DOHH2 (cell line): Measurements from ENCODE around the gene NYNRIN.

ENCODE experiments used
- H3F3A ChIP-seq: fragments of 200-600 bp; sonication (generic), shearing (Covaris generic); 2 replicates; pipeline ENCODE4 v1.6.0; 2016; ENCODE audit warnings: antibody characterized with exemption, mild to moderate bottlenecking; ENCODE audit not compliant: control insufficient read depth, insufficient read depth
- H3K27ac ChIP-seq: fragments of 200-600 bp; sonication (generic); 2 replicates; pipeline ENCODE4 v1.5.1; 2014; ENCODE audit warnings: low read depth, mild to moderate bottlenecking, low read length, moderate library complexity
- H3K27me3 ChIP-seq: fragments of 200-600 bp; sonication (generic); 2 replicates; pipeline ENCODE4 v1.6.1; 2014; ENCODE audit warnings: mild to moderate bottlenecking, low read length, mixed read lengths; ENCODE audit not compliant: control insufficient read depth
- H3K36me3 ChIP-seq: fragments of 200-600 bp; sonication (generic); 2 replicates; pipeline ENCODE4 v1.6.1; 2014; ENCODE audit warnings: mild to moderate bottlenecking, low read length, moderate library complexity, mixed read lengths; ENCODE audit not compliant: control insufficient read depth
- H3K4me1 ChIP-seq: fragments of 200-600 bp; sonication (generic); 2 replicates; pipeline ENCODE4 v1.6.1; 2014; ENCODE audit warnings: mild to moderate bottlenecking, low read length, mixed read lengths; ENCODE audit not compliant: control insufficient read depth
- H3K4me2 ChIP-seq: fragments of 200-600 bp; sonication (generic); 2 replicates; pipeline ENCODE4 v1.6.0; 2014; ENCODE audit warnings: mild to moderate bottlenecking, low read length, moderate library complexity
- H3K4me3 ChIP-seq: fragments of 200-600 bp; sonication (generic); 2 replicates; pipeline ENCODE4 v1.5.1; 2014; ENCODE audit warnings: mild to moderate bottlenecking, low read length, mixed read lengths
- H3K79me2 ChIP-seq: fragments of 200-600 bp; sonication (generic); 2 replicates; pipeline ENCODE4 v1.6.1; 2014; ENCODE audit warnings: mild to moderate bottlenecking, low read length, mixed read lengths; ENCODE audit not compliant: control insufficient read depth
- H3K9me2 ChIP-seq: fragments of 200-600 bp; sonication (generic); replicated peaks from 2 replicates; pipeline ENCODE4 v1.6.1; 2014; ENCODE audit warnings: mild to moderate bottlenecking, low read length, mixed read lengths; ENCODE audit not compliant: control insufficient read depth
- H3K9me3 ChIP-seq: fragments of 200-600 bp; sonication (generic); 2 replicates; pipeline ENCODE4 v1.6.1; 2014; ENCODE audit warnings: antibody characterized with exemption, low read length, mixed read lengths; ENCODE audit not compliant: control insufficient read depth, insufficient read depth
- H4K20me1 ChIP-seq: fragments of 200-600 bp; sonication (generic); 2 replicates; pipeline ENCODE4 v1.6.0; 2014; ENCODE audit warnings: low read depth, mild to moderate bottlenecking, antibody characterized with exemption, low read length, moderate library complexity; ENCODE audit not compliant: control insufficient read depth, insufficient read depth
- CTCF ChIP-seq: fragments of 200-600 bp; sonication (generic); IDR thresholded peaks from one replicate; pipeline ENCODE4 v1.5.1; 2014; ENCODE audit warnings: antibody characterized with exemption, mild to moderate bottlenecking, low read depth, low read length; ENCODE audit not compliant: poor library complexity, severe bottlenecking
- EZH2phosphoT487 ChIP-seq: fragments of 200-600 bp; sonication (generic); IDR thresholded peaks from 2 replicates; pipeline ENCODE4 v1.6.1; 2017; ENCODE audit warnings: borderline replicate concordance, mild to moderate bottlenecking, antibody characterized with exemption, low read length, moderate library complexity, mixed read lengths

Gene NYNRIN

GRCh38 chr14:24388474-24389179 lies 10.2 kb upstream of the NYNRIN start:
- Histone ChIP-seq H3K27ac (no peak overlapping the region), H3K9me2 (no peaks in the 10 kb centered on the region), H3K9me3 (no peaks in the 10 kb centered on the region), H3K27me3 (peaks cover 26% of the 10 kb centered on the region), H3K4me1 (no peaks in the 10 kb centered on the region), H3K4me2 (no peak overlapping the region), H3K36me3 (no peaks in the 10 kb centered on the region), H4K20me1 (no peaks in the 10 kb centered on the region), H3K4me3 (no peak overlapping the region), H3F3A (no peaks in the 10 kb centered on the region), H3K79me2 (no peaks in the 10 kb centered on the region)
- TF ChIP-seq CTCF (no peak), EZH2phosphoT487 (no peak)

- no peaks in the 10 kb centered on the region for H3K9me2 ChIP-seq
- H3K27ac ChIP-seq, result no peak overlapping the region
- no peaks in the 10 kb centered on the region for H3K4me1 ChIP-seq
- H3F3A ChIP-seq, result no peaks in the 10 kb centered on the region
- peaks cover 22% of the 10 kb centered on the region for H3K27me3 ChIP-seq
- no peak overlapping the region for H3K4me2 ChIP-seq
- H3K36me3 ChIP-seq, result no peaks in the 10 kb centered on the region
- no peaks in the 10 kb centered on the region for H3K9me3 ChIP-seq
- no peaks in the 10 kb centered on the region for H3K79me2 ChIP-seq
- TF ChIP-seq CTCF (no peak), EZH2phosphoT487 (no peak)
- no peaks in the 10 kb centered on the region for H4K20me1 ChIP-seq
- no peak overlapping the region for H3K4me3 ChIP-seq
These were observed 9.5 kb upstream of the NYNRIN start for GRCh38 chr14:24389226-24389848.

DNA sequence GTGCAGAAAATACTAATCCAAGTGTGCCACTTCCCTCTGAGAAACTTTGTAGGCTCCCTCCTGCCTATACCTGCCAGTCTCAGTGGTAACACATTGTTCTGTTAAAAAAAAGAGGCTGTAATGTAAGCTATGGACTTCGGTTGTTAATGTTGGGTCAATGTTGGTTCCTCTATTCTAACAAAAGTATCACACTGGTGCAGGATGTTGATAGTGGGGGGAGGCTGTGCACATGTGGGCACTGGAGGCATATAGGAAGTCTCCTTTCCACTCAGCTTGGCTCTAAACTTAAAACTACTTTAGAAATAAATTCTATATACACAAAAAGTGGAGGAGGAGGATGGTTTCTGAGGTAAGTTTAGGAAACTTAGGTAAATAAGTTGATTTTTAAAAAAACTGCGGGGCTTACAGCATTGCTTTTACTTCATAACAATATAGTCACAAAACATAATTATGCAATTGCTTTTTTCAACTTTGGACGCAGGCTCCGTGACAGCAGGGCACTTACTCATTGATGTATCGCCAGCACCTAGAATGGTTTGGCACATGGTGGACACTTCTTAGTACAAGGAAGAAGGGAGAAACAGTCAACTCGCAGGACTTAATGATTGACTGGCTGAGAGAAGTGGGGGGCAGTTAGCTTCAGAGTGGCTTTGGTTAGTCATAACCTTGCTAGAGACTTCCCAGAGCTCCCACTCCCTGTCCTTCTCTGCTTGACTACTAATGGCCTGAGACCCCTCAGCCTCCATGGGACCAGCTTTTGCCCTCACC lies 7.9 kb upstream of the NYNRIN start:
- no peak overlapping the region for H3K4me3 ChIP-seq
- no peaks in the 10 kb centered on the region for H3K9me2 ChIP-seq
- H4K20me1 ChIP-seq, result no peaks in the 10 kb centered on the region
- no peaks in the 10 kb centered on the region for H3K4me1 ChIP-seq
- H3K27ac ChIP-seq, result no peak overlapping the region
- no peaks in the 10 kb centered on the region for H3F3A ChIP-seq
- H3K27me3 ChIP-seq, result peaks cover 22% of the 10 kb centered on the region
- TF ChIP-seq CTCF, result no peak
- no peak for TF ChIP-seq EZH2phosphoT487
- H3K4me2 ChIP-seq, result no peak overlapping the region
- H3K36me3 ChIP-seq, result no peaks in the 10 kb centered on the region
- no peaks in the 10 kb centered on the region for H3K79me2 ChIP-seq
- no peaks in the 10 kb centered on the region for H3K9me3 ChIP-seq
